Measurements from ENCODE around the gene MUC5AC. TPM values are rescaled to one million over a fixed set of nuclear protein-coding genes. Genes with fewer than 3 reads are reported as not detected.
"Not testable (repeated sequence)": the region's sequence is repeated elsewhere in the genome, so short reads cannot be mapped to it uniquely, and the experiment has no call there.

Gene MUC5AC
- total RNA-seq, 1 experiment from 2014 or later = 51.2 TPM

DNA sequence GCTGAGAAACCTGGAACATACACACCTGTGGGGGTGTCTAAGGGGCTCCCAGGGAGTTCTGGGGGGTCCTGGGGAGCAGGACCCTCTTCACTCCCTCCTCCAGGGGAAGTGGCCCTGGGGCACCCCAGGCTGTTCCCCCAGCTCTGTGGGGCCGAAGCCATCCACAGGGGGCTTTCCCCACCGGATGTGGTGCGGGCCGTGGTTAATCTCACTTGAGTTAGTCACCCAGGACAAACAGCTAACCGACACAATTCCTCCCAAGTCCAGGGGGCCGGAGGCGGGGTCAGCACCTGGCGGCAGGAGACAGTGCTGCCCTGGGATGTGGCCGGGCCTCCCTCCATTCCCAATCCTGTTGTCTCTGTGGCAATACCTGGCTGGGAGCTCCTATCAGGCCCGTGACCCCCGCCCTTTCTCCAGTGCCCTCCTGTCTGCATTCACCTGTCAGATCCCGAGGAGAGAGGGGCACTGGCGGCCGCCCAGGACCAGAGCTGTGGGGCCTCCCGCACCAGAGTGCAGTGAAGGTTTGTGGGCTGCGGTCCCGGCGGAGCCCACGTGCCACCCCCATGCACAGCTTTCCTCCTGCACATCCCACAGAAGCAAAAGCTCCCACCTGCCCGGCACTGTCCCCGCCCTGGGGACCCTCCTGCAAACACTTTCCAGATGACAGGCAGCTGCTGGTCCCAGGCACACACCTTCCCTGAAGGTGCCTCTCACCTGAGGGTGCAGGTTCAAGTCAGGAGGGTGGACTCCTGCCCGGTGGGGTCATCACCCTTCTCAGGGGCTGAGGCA is 5.2 kb upstream of the MUC5AC start:
- H3K27ac Mint-ChIP-seq (ENCODE audit: unreplicated experiment) = no peak overlapping the region
- H3K9me3 Mint-ChIP-seq (ENCODE audit: low read depth, unreplicated experiment) = no peaks in the 10 kb centered on the region
- H3K4me3 Mint-ChIP-seq (ENCODE audit: low read depth, unreplicated experiment) = peak overlapping the region; percentile 42
- intact Hi-C loops (cut with micrococcal nuclease; ENCODE audit: unreplicated experiment) = no loop called here
- H3K4me1 Mint-ChIP-seq (ENCODE audit: low read depth, unreplicated experiment) = peaks cover 26% of the 10 kb centered on the region
- TF ChIP-seq, protein P1, sequence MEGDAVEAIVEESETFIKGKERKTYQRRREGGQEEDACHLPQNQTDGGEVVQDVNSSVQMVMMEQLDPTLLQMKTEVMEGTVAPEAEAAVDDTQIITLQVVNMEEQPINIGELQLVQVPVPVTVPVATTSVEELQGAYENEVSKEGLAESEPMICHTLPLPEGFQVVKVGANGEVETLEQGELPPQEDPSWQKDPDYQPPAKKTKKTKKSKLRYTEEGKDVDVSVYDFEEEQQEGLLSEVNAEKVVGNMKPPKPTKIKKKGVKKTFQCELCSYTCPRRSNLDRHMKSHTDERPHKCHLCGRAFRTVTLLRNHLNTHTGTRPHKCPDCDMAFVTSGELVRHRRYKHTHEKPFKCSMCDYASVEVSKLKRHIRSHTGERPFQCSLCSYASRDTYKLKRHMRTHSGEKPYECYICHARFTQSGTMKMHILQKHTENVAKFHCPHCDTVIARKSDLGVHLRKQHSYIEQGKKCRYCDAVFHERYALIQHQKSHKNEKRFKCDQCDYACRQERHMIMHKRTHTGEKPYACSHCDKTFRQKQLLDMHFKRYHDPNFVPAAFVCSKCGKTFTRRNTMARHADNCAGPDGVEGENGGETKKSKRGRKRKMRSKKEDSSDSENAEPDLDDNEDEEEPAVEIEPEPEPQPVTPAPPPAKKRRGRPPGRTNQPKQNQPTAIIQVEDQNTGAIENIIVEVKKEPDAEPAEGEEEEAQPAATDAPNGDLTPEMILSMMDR (IDR thresholded peaks at IDR 0.05; ENCODE audit: unreplicated experiment) = no peak
- DNase-seq = peak; percentile 87
- CTCF ChIA-PET = interaction anchor here (0.6 to 1.4 kb wide), 2 partner anchors 81 to 421 kb away, joined by 3 read pairs; no protein-coding TSS in a partner anchor
- BruUV-seq (replicated peaks) = no TSS peak
- peaks cover 11% of the 10 kb centered on the region for H3K36me3 Mint-ChIP-seq (ENCODE audit: insufficient read depth, unreplicated experiment)
- no peaks in the 10 kb centered on the region for H3K27me3 Mint-ChIP-seq (ENCODE audit: unreplicated experiment)

DNA sequence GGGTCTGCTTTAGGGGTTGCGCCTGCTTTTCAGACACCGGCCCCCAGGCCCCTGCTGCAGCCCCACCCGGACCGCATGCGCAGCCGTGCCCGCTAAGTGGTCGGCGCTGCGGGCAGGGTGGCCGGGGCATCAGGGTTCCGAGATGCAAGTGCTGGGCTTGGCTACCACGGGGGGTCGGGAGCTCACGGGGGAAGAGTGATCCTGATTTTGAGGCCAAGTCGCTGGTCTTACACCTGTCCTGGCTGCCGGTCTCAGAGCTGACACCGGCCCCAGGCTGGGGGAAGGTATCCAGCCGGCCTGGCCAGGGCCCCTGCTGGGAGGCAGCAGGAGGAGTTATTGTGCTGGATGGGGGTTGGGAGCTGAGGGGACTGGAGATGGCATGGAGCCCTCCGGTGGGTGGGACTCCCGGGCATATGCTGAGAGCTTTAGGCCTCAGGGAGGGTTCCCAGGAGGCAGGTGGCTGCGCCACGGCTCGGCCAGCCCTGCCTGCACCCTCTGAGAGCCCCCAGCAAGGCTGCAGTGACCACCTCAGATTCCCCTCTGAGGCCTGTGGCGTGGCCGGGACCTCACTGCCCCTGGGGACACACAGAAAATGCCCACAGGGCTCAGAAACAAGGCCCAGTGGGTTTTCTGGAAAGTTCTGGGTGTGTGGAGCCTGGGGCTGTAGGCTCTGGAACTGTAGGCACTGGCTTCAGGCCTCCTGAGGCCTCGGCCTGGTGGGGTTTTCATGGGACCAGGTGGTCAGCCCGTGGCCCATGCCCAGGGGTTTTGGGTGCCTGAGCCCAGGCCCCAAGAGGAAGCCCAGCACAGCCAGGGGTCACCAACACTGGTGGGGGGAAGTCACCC is 4.4 kb upstream of the MUC5AC start:
- H3K27me3 Mint-ChIP-seq (ENCODE audit: unreplicated experiment) = no peaks in the 10 kb centered on the region
- DNase-seq = peak; percentile 72
- H3K27ac Mint-ChIP-seq (ENCODE audit: unreplicated experiment) = no peak overlapping the region
- peaks cover 18% of the 10 kb centered on the region for H3K4me1 Mint-ChIP-seq (ENCODE audit: low read depth, unreplicated experiment)
- BruUV-seq (replicated peaks) = no TSS peak
- peaks cover 12% of the 10 kb centered on the region for H3K36me3 Mint-ChIP-seq (ENCODE audit: insufficient read depth, unreplicated experiment)
- CTCF ChIA-PET = interaction anchor here (0.6 to 1.4 kb wide), 2 partner anchors 323 to 420 kb away, joined by 3 read pairs; no protein-coding TSS in a partner anchor
- H3K9me3 Mint-ChIP-seq (ENCODE audit: low read depth, unreplicated experiment) = no peaks in the 10 kb centered on the region
- peak overlapping the region; percentile 42 for H3K4me3 Mint-ChIP-seq (ENCODE audit: low read depth, unreplicated experiment)
- intact Hi-C loops (cut with micrococcal nuclease; ENCODE audit: unreplicated experiment) = no loop called here
- TF ChIP-seq, protein P1 (IDR thresholded peaks at IDR 0.05; ENCODE audit: unreplicated experiment) = no peak

DNA sequence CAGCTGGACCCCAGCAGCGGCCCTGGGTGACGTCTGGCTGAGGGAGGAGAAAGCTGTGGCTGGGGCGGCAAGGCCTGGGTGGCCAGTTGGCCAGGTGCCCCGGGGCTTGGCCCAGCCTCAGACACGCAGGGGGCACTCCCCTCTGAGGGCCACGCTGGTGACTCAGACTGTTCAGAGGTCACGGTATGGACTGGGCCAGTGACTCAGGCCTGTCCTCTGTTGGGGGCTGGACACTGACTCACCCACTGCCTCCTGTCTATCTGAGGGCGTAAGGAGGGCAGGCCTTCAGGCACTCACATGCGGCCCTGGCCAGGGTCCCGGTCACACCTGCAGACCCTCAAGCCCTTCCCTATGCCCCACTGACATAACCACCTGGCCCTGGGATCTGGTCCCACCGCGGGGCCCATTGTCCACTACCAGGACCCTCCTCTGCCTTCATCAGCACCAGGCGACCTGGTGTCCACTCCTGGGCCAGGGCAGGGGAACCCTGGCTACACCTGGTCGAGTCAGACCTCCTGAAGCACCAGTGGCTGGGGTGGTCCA is 3.7 kb upstream of the MUC5AC start:
- Mint-ChIP-seq H3K36me3 (ENCODE audit: insufficient read depth, unreplicated experiment) (peaks cover 19% of the 10 kb centered on the region), H3K9me3 (ENCODE audit: low read depth, unreplicated experiment) (no peaks in the 10 kb centered on the region), H3K27me3 (ENCODE audit: unreplicated experiment) (no peaks in the 10 kb centered on the region), H3K4me3 (ENCODE audit: low read depth, unreplicated experiment) (no peak overlapping the region), H3K4me1 (ENCODE audit: low read depth, unreplicated experiment) (peaks cover 11% of the 10 kb centered on the region), H3K27ac (ENCODE audit: unreplicated experiment) (no peak overlapping the region)
- no TSS peak for BruUV-seq (replicated peaks)
- CTCF ChIA-PET = interaction anchor here (0.6 kb wide), 1 partner anchor 324 kb away, joined by 3 read pairs; no protein-coding TSS in a partner anchor
- peak; percentile 93 for DNase-seq
- TF ChIP-seq, protein P1 (IDR thresholded peaks at IDR 0.05; ENCODE audit: unreplicated experiment) = no peak
- intact Hi-C loops (cut with micrococcal nuclease; ENCODE audit: unreplicated experiment) = no loop called here

DNA sequence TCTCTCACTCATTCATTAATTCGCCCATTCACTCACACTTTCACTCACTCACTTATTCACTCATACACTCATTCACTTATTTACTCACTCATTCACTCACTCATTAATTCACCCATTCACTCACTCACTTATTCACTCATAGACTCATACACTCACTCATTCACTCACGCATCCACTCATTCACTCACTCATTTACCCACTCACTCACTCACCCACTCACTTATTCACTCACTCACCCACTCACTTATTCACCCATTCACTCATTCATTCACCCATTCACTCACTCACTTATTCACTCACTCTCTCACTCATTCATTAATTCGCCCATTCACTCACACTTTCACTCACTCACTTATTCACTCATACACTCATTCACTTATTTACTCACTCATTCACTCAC is 3.1 kb upstream of the MUC5AC start:
- DNase-seq; H3K27ac Mint-ChIP-seq (ENCODE audit: unreplicated experiment); H3K27me3 Mint-ChIP-seq (ENCODE audit: unreplicated experiment); intact Hi-C loops (cut with micrococcal nuclease; ENCODE audit: unreplicated experiment); BruUV-seq (replicated peaks); CTCF ChIA-PET; H3K4me3 Mint-ChIP-seq (ENCODE audit: low read depth, unreplicated experiment); H3K9me3 Mint-ChIP-seq (ENCODE audit: low read depth, unreplicated experiment): not testable (repeated sequence)
- Mint-ChIP-seq H3K4me1 (ENCODE audit: low read depth, unreplicated experiment) (peaks cover 11% of the 10 kb centered on the region), H3K36me3 (ENCODE audit: insufficient read depth, unreplicated experiment) (peaks cover 20% of the 10 kb centered on the region)
